ENCODE measurements around the gene PLCD1. TPM values are rescaled to one million over a fixed set of nuclear protein-coding genes. Genes with fewer than 3 reads are reported as not detected.

The PLCD1 gene
- total RNA-seq, 4 donors from 2014 or later = 9.7 to 41.5 (median 27.2) TPM

- Histone ChIP-seq H3K36me3 (no peaks in the 10 kb centered on the region), H3K4me3 (no peak overlapping the region), H3K4me1 (no peaks in the 10 kb centered on the region), H3K27me3 (no peaks in the 10 kb centered on the region), H3K27ac (no peak overlapping the region), H3K9me3 (no peaks in the 10 kb centered on the region)
- DNase-seq = no peak
- intact Hi-C loops (cut with DNase I; ENCODE audit: low total_unique reads) = no loop called here
- TF ChIP-seq CTCF (IDR thresholded peaks at IDR 0.05) = no peak
- TF ChIP-seq POLR2A (IDR thresholded peaks at IDR 0.05) = no peak
Measured at GRCh38 chr3:38049358-38050126, 20.1 kb upstream of the PLCD1 start.

GRCh38 chr3:38047896-38048295 is 18.5 kb upstream of the PLCD1 start:
- intact Hi-C loops (cut with DNase I; ENCODE audit: low total_unique reads) = no loop called here
- Histone ChIP-seq H3K4me1 (no peaks in the 10 kb centered on the region), H3K4me3 (no peak overlapping the region), H3K27me3 (no peaks in the 10 kb centered on the region), H3K27ac (no peak overlapping the region), H3K9me3 (no peaks in the 10 kb centered on the region), H3K36me3 (no peaks in the 10 kb centered on the region)
- no peak for DNase-seq
- TF ChIP-seq CTCF (IDR thresholded peaks at IDR 0.05) = no peak
- TF ChIP-seq POLR2A (IDR thresholded peaks at IDR 0.05) = no peak

- no peaks in the 10 kb centered on the region for H3K9me3 ChIP-seq
- H3K27me3 ChIP-seq = no peaks in the 10 kb centered on the region
- no peaks in the 10 kb centered on the region for H3K4me1 ChIP-seq
- H3K36me3 ChIP-seq = no peaks in the 10 kb centered on the region
- no peak overlapping the region for H3K27ac ChIP-seq
- no peak for TF ChIP-seq POLR2A (IDR thresholded peaks at IDR 0.05)
- no peak for DNase-seq
- no peak overlapping the region for H3K4me3 ChIP-seq
- intact Hi-C loops (cut with DNase I; ENCODE audit: low total_unique reads) = no loop called here
Measured at GRCh38 chr3:38046821-38047220, 17.4 kb upstream of the PLCD1 start.

- intact Hi-C loops (cut with DNase I; ENCODE audit: low total_unique reads) = no loop called here
- H3K9me3 ChIP-seq = no peaks in the 10 kb centered on the region
- H3K36me3 ChIP-seq = no peaks in the 10 kb centered on the region
- no peaks in the 10 kb centered on the region for H3K4me1 ChIP-seq
- no peak overlapping the region for H3K27ac ChIP-seq
- DNase-seq = no peak
- no peak overlapping the region for H3K4me3 ChIP-seq
- H3K27me3 ChIP-seq = no peaks in the 10 kb centered on the region
- TF ChIP-seq CTCF (IDR thresholded peaks at IDR 0.05) (no peak), POLR2A (IDR thresholded peaks at IDR 0.05) (no peak)
Measured at GRCh38 chr3:38046027-38046426, 16.6 kb upstream of the PLCD1 start.

- Histone ChIP-seq H3K36me3 (no peaks in the 10 kb centered on the region), H3K4me1 (peaks cover 0 to 4% of the 10 kb centered on the region in 2 donors), H3K9me3 (no peaks in the 10 kb centered on the region), H3K27ac (no peak overlapping the region), H3K27me3 (no peaks in the 10 kb centered on the region), H3K4me3 (no peak overlapping the region)
- DNase-seq = no peak
- no peak for TF ChIP-seq CTCF (IDR thresholded peaks at IDR 0.05)
- intact Hi-C loops (cut with DNase I; ENCODE audit: low total_unique reads) = no loop called here
Measured at GRCh38 chr3:38043486-38043885, 14.0 kb upstream of the PLCD1 start.

Data from uterus (tissue), 4 donors.